Astrocyte (in vitro differentiated cells and primary cell): ENCODE results near the gene BTBD18.

ENCODE experiments used
- CTCF ChIP-seq: IDR thresholded peaks from 2 replicates; pipeline ENCODE4 v1.5.1; 2011; ENCODE audit warnings: low read depth, mild to moderate bottlenecking, inconsistent platforms, low read length, moderate library complexity; ENCODE audit not compliant: insufficient read depth
- EZH2 ChIP-seq: IDR thresholded peaks from 2 replicates; pipeline ENCODE4 v1.6.1; 2012; ENCODE audit warnings: mild to moderate bottlenecking, low read length, inconsistent platforms; ENCODE audit not compliant: insufficient read depth

- TF ChIP-seq CTCF: no peak
- TF ChIP-seq EZH2: no peak
These were observed 6.6 kb upstream of the BTBD18 start for GRCh38 chr11:57758174-57758573.
